HepG2 (cell line): Measurements from ENCODE around the gene CLASRP. TPM values are rescaled to one million over a fixed set of nuclear protein-coding genes. Genes with fewer than 3 reads are reported as not detected.
A peak's percentile ranks its signal among the peaks of the same experiment; 100 is the strongest.

Experiments used
- GZF1 ChIP-seq: sonication (generic); formaldehyde crosslinking; IDR thresholded peaks from 2 replicates; pipeline ENCODE4 v1.5.1; 2020; ENCODE audit warnings: mild to moderate bottlenecking, missing genetic modification reagents
- IRF2 ChIP-seq: IDR thresholded peaks from 2 replicates; pipeline ENCODE4 v1.6.1; 2018; ENCODE audit warnings: missing genetic modification reagents, missing compliant biosample characterization
- MAZ ChIP-seq, 2 experiments: sonication (generic) in 1 of 2; formaldehyde crosslinking in 1 of 2; IDR thresholded peaks; 2 replicates each; pipeline versions ENCODE4 v1.5.0 to v1.6.1; 2012 to 2020; ENCODE audit warnings: low read depth in 2 of 2, mild to moderate bottlenecking in 2 of 2, borderline replicate concordance in 1 of 2, improper control_type of control experiment in 1 of 2, low read length in 1 of 2, missing genetic modification reagents in 1 of 2, moderate library complexity in 1 of 2
- MEIS2 ChIP-seq: sonication (generic); formaldehyde crosslinking; IDR thresholded peaks from 2 replicates; pipeline ENCODE4 v1.9.0; 2021; ENCODE audit warnings: mild to moderate bottlenecking, missing genetic modification reagents
- NFIC ChIP-seq: IDR thresholded peaks from 2 replicates; pipeline ENCODE4 v1.6.1; 2012; ENCODE audit warnings: mild to moderate bottlenecking, low read length, inconsistent platforms
- PAX8 ChIP-seq: sonication (generic); formaldehyde crosslinking; IDR thresholded peaks from 2 replicates; pipeline ENCODE4 v1.8.0; 2022; ENCODE audit warnings: mild to moderate bottlenecking, missing genetic modification reagents, borderline replicate concordance
- POLR2G ChIP-seq: fragments of 200-400 bp; formaldehyde crosslinking; IDR thresholded peaks from 2 replicates; pipeline ENCODE4 v1.6.1; 2018; ENCODE audit warnings: mild to moderate bottlenecking, low read depth, low read length, moderate library complexity
- TFDP2 ChIP-seq: sonication (generic); formaldehyde crosslinking; IDR thresholded peaks from 2 replicates; pipeline ENCODE4 v1.4.0; 2020; ENCODE audit warnings: missing genetic modification reagents
- TIGD3 ChIP-seq: sonication (generic); formaldehyde crosslinking; IDR thresholded peaks from 2 replicates; pipeline ENCODE4 v1.5.1; 2020; ENCODE audit warnings: mild to moderate bottlenecking, missing genetic modification reagents, borderline replicate concordance
- ZNF407 ChIP-seq: sonication (generic); formaldehyde crosslinking; IDR thresholded peaks from one replicate; pipeline ENCODE4 v1.5.1; 2020; ENCODE audit warnings: mild to moderate bottlenecking, missing genetic modification reagents; ENCODE audit errors: not compliant biosample characterization
- ZNF609 ChIP-seq: sonication (generic); formaldehyde crosslinking; IDR thresholded peaks from 2 replicates; pipeline ENCODE4 v1.4.0; 2020; ENCODE audit warnings: mild to moderate bottlenecking, missing genetic modification reagents, borderline replicate concordance
- polyA plus RNA-seq, 8 experiments: library from polyadenylated mRNA; depleted of rRNA in 3 of 8; stranded (reverse) in 7 of 8; unstranded in 1 of 8; fragments of >200 nt; fragmentation: Illumina TruSeq in 4 of 8; extraction: Trizol in 4 of 8; gene quantifications; 2 replicates each; pipeline versions ENCODE4 v1.2.1 to v1.2.3, GENCODE V29; 2011 to 2016; ENCODE audit warnings: low read depth in 4 of 8, missing spikeins in 1 of 8, mixed read lengths in 1 of 8; ENCODE audit not compliant: insufficient read depth in 1 of 8
- total RNA-seq, 5 experiments: library from RNA; depleted of rRNA; stranded (reverse); fragments of >200 nt; fragmentation: Illumina TruSeq; extraction: Trizol; gene quantifications; 2 replicates each; pipeline ENCODE4 v1.2.3, GENCODE V29; 2016; ENCODE audit warnings: low read depth in 1 of 5

CLASRP gene
- total and polyA plus RNA-seq, 2 of the 13 experiments (the other 11 are each of a cell fraction or from before 2014, with no cell fraction given), result 32.0 to 51.4 TPM

- TF ChIP-seq ZNF407 (CRISPR knock-in tag), result no peak
- TF ChIP-seq PAX8 (CRISPR knock-in tag), result peak; percentile 73; the same call in 1 of the 2 replicates
- TF ChIP-seq MAZ (IDR thresholded peaks at IDR 0.05; ENCODE audit: borderline replicate concordance, low read depth, low read length), result peak; percentile 82
- peak; percentile 96 for TF ChIP-seq MAZ (CRISPR knock-in tag; IDR thresholded peaks at IDR 0.05; ENCODE audit: low read depth)
- TF ChIP-seq NFIC, result no peak
- no peak for TF ChIP-seq TIGD3 (CRISPR knock-in tag)
- peak; percentile 90; the same call in 1 of the 2 replicates for TF ChIP-seq MEIS2 (CRISPR knock-in tag)
- peak; percentile 79; the same call in 1 of the 2 replicates for TF ChIP-seq IRF2
- no peak; the same call in 1 of the 2 replicates for TF ChIP-seq ZNF609
- TF ChIP-seq POLR2G, result peak; percentile 81
- TF ChIP-seq TFDP2, result peak; percentile 84
- no peak for TF ChIP-seq GZF1 (CRISPR knock-in tag)
Observed at GRCh38 chr19:45079063-45079910, 40.4 kb downstream of the CLASRP start, which contains the start of gene GEMIN7 (continued).
